ENCODE data around the gene NYAP1.
A peak's percentile ranks its signal among the peaks of the same experiment; 100 is the strongest.

Gene NYAP1

GRCh38 chr7:100457033-100457432 lies 26.7 kb upstream of the NYAP1 start:
- DNase-seq (ENCODE audit: low read depth in 3 of 3): no peak

DNA sequence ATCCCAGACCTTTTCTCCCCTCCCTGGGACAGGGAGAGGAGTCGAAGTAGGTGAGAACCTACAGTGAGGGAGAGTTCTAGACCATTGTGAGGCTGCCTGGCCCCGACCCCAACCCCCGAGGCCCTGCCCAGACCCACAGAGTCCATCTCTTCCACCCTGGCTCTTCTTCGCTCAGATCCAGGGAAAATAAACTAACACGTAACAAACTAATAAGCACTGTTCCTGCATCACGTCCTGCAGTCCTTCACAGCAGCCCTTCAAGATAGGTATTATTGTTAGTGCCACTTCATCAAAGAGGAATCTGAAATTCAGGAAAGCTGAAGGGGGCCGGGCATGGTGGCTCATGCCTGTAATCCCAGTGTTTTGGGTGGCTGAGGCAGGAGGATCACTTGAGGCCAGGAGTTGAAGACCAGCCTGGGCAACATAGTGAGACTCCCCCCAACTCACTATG lies 19.5 kb upstream of the NYAP1 start, which contains the start of gene SPACDR:
Gene SPACDR, minus strand, starts transcription at position 51 of the 451 bp plus-strand sequence. CDS start 235 bp downstream, outside the sequence.
- no peak for DNase-seq (ENCODE audit: low read depth in 3 of 3)

DNA sequence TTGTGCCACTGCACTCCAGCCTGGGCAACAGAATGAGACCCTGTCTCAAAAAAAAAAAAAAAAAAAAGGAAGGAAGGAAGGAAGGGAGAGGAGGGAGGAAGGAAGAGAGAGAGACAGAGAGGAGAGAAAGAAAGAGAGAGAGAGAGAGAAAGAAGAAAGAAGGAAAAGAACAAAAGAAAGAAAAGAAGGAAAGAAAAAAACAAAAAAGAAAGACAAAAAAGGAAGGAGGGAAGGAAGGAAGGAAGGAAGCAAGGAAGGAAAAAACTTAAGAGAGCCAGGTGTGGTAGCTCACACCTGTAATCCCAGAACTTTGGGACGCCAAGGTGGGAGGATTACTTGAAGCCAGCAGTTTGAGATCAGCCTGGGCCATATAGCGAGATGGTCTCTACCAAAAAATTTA lies 18.9 kb upstream of the NYAP1 start:
- no peak for DNase-seq (ENCODE audit: low read depth in 3 of 3)

DNA sequence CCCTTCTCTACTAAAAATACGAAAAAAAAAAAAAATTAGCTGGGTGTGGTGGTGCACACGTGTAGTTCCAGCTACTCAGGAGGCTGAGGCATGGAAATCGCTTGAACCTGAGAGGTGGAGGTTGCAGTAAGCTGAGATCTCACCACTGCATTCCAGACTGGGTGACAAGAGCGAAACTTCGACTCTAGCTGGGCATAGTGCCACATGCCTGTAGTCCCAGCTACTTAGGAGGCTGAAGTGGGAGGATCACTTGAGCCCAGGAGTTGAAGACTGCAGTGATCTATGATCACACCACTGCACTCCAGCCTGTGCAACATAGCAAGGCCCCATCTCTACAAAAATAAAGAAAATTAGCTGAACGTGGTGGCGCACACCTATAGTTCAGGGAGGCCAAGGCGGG lies 18.4 kb upstream of the NYAP1 start:
- DNase-seq (ENCODE audit: low read depth in 3 of 3): no peak

- no peak for DNase-seq (ENCODE audit: low read depth in 3 of 3)
These were observed 17.9 kb upstream of the NYAP1 start for GRCh38 chr7:100465702-100466311.

DNA sequence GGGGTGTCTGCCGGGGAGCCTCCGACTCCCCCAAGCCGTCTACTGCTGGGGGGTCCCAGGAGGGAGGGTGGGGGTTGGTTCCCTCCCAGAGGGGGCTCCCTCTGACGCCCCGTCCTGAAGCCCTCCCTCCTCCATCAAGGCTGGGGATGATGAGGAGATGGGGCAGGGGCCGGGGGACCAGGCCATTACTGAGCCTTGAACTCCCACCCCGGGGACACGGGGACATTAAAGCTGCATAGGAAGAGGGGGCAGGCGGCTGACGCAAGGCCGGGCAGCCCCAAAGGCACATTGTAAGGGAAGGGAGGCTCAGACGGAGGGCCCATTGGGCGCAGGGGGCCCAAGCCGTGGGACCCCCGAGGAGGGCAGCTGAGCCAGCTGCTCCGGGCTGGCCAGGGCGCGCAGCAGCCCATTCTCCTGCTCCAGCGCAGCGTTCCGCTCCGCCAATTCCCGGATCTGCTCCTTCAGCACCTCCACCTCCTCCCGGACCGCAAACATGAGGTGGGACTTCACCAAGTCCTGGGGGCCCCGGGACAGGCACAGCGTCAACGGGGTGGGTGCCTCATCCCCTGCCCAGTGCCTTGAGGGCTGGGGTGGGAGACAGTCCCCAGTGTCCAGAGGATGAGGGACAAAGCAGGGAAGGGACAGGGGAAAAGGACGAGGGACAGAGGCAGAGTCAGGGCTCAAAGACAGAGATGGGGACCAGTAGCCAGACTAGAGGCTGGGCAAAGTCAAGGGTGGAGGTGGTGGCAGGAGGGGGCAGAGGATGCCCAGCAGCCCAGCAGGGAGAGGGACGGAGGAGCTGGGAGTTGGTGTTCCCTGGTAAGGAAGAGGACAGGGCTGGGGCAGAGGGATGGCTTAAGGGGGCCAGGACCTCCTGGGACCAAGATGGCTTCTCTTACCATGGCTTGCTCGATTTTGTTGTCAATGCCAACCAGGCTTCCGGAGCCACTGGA lies 16.8 kb upstream of the NYAP1 start:
- no peak for DNase-seq (ENCODE audit: low read depth in 3 of 3)

DNA sequence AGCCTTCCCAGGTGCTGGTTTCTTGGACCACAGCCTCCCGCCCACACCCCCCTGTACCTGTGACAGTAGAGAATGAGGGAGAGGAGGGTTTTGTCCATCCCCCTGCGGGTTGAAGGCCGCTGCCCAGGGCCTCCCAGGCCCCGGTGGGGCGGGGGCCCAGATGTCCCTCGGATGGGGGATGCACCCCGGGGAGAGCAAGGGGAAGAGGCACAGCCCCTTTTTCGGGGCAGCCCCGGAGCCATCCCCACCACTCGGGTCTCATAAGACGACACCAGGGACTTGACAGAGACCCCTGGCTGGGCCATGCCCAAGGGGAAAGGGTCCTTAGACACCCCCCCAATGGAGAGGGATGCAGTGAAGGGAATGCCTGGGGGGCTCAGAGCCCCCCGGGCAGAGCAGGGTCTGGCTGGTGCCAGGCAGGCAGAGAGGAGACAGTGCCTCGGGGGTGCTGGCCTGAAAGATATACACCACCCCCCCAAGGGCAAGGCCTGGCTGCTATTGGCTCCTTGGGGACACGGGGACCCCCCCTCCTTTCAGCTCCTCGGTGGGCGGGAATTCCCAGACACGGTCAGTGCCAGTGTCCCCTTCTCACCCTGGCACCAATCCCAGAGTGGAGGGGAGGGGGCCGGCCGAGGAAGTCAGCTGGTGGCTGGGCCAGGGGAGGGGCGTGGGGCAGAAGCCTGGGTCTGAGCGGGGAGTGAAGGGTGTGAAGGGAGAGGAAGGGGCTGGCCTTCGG lies 15.9 kb upstream of the NYAP1 start:
- no peak for DNase-seq (ENCODE audit: low read depth in 3 of 3)

GRCh38 chr7:100469227-100470044 lies 14.3 kb upstream of the NYAP1 start:
- DNase-seq (ENCODE audit: low read depth in 3 of 3): peak; percentile 51 to 83 (median 81)

DNA sequence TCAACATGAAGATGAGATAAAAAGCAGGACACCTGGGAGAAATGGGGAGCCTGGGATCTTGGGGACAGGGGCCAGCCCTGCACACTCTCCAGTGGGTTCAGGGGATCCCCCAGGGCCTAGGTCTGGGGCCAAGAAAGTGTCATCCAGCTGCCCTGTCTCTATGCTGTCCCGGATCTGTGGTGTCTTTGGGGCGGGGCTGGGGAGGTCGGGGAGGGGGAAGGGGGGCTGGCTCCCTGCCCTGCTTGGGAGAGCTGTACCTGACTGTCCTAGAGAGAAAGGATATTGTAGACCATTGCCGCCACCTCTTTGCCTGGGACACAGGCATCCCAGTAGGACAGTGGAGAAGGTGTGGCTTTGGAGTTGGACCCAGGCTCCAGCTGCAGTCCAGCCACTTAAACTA lies 12.7 kb upstream of the NYAP1 start:
- DNase-seq (ENCODE audit: low read depth in 3 of 3): no peak

- no peak for DNase-seq (ENCODE audit: low read depth in 3 of 3)
These were observed 11.4 kb upstream of the NYAP1 start for GRCh38 chr7:100472121-100472851.

DNA sequence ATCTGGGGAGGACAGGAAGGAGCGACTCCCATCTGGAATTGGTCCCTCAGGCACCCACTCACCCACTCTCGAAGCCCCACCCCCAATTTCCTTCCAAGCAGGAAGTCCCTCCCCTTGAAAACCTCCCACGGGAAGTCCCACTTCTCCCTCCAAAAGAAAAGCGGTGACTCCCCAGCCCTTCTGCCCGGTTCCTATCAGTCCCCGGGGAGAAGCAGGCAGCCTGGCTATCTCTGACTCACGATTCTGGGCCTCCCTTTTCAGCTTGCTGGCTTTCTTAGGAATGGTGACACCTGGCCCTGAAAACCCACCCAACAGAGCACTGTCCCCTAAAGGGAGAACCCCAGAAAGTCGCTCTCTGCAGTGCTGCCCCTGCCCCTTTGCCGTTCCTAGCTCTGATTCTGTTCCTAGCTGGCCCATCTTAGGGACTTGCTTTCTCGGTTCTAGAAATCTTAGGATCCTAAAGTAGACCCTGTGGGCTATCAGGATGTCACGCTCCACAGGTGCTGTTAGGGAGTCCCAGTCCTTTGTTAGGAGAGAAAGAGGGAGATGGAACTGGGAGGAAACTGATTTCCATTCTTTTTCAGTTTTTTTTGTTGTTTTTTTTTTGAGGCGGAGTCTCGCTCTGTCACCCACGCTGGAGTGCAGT lies 10.8 kb upstream of the NYAP1 start:
- DNase-seq (ENCODE audit: low read depth in 3 of 3): no peak

DNA sequence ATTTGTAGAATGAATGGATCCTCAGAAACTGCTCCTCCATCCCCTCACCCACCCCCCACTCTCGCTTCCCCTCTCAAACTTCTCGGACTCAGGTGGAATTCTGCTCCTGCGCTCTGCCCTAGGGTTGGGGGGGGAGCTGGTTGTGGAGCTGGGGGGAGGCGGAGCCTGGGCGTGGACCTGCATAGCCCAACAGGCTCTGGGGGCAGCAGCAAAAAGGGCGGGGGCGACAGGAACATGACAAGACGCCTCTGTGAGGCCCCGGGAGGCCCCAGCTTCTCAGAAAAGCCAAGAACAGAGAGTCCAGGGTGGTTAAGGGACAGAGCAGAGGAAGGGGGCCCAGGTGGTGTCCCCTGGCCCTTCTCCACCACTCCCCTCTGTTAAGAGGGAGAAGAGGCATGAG lies 8.2 kb upstream of the NYAP1 start:
- DNase-seq (ENCODE audit: low read depth in 3 of 3): no peak

GRCh38 chr7:100476101-100476780 lies 7.5 kb upstream of the NYAP1 start:
- DNase-seq (ENCODE audit: low read depth in 3 of 3): no peak

DNA sequence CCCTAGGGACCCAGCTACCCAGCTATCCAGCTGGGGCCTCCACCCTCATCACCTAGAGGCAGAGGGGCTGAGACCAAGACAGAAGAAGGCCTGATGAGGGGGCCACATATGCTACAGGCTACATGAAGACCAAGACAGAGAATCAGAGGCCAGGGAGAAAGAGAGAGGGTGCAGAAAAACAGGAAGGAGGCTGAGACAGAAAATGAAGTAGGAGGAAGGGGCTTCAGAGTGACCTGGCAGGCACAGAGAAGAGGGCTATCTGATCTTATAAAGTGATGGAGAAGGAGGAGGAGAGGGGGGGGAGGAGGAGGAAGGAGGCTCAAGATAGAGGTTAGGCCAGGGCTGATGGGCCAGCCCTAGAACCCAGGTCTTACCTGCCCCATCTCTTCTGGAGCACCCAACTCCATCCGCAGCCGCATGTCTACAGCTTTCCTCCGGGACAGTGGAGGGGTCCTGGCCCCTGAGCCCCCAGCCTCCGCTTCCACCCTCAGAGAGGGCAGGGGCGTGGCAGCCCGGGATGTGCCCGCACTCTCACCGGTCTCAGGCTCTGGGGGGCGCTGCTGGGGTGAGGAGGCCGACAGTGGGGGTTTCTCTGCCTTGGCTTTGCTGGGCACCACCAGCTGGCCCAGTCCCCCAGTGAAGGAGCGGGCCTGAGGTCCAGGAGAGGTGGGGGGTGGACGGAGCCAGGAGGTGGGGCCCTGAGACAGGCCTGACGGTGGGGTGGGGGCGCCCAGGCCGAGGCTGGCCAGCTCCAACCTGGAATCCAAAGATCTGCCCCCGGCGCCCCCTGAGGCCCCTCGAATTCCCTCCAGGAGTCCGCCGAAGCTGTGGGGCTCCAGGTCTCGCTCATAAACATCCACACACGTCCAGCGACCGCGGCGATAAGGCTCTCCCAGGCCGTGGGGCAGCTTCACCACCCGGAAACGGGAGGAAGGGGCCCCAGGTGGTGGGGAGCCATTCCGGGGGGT lies 6.5 kb upstream of the NYAP1 start:
- peak in 1 of 3 donors; percentile 58 for DNase-seq (ENCODE audit: low read depth in 3 of 3)

DNA sequence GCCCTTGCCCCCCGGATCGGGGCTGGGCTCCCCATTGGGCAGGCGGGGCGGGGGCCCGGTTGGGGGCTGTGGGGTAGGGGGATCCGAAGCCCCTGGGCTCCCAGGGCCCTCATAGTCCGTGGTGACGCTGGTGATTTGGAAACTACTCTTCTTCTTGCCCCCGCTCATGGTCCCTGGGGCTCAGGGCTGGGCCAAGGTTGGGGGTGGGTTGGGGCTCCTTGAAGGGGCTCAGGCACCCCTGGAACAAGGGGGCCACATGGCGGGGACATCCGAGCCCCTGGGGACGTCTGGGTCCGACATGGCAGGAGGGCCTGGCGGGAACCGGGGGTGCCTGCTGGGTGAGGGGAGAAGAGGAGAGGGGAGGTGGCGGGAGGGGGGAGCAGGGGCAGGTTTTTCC lies 5.9 kb upstream of the NYAP1 start:
- DNase-seq (ENCODE audit: low read depth in 3 of 3): no peak

- peak; percentile 70 to 90 (median 87) for DNase-seq (ENCODE audit: low read depth in 3 of 3)
These were observed 4.6 kb upstream of the NYAP1 start, which contains the start of gene TSC22D4 for GRCh38 chr7:100478958-100479660. TSS of gene TSC22D4 (minus strand) at chr7:100479214. CDS start at chr7:100478038, 1,176 bp downstream.

DNA sequence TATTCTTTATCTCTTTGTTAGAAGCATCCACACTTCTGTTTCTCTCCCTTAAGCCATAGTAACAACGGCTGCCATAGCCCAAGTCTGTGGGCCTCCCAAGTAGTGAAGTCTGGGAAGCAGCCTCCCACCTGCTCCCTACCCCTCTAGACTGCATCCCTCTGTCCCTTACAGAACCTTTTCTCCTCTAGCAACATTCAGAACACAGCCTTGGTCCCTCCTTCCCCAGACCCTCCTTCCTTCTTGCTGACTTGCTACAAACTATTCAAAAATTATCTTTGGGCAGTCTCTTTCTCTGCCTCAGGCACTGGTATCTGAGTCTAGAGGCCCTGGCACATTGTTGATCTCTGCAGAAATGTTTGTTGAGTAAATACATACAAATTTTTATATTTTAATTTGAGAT lies 2.3 kb upstream of the NYAP1 start:
- no peak for DNase-seq (ENCODE audit: low read depth in 3 of 3)

DNA sequence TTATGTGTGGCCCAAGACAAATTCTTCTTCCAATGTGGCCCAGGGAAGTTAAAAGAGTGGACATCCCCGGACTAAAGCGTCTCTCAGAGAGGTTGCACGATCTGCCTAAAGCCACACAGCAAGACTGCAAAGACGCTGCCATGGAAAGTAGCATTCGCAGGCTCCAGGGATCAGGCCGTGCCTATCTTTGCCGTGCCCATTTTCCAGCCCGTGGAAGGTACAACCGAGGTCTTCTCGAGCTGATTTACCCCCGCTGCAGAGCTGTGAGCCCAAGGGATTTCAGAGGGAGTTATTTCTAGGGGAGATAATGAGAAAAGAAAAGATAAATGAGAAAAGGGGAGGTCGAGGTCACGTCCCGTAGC lies 1.0 kb upstream of the NYAP1 start:
- DNase-seq (ENCODE audit: low read depth in 3 of 3): no peak
